C1 segment of cervical spinal cord (tissue), 14 donors: ENCODE measurements around the gene CEP85L.

Experiments used
- DNase-seq, 14 donors: peaks; one replicate each; lab custom pipeline; 2025; lab: John Stamatoyannopoulos, UW

CEP85L gene

GRCh38 chr6:118419448-118420394 lies 231.7 kb downstream of the CEP85L start:
- DNase-seq: no peak
